Endometrial microvascular endothelial cells (primary cell): ENCODE measurements around the gene DNER. TPM values are rescaled to one million over a fixed set of nuclear protein-coding genes. Genes with fewer than 3 reads are reported as not detected.

Experiments used
- in situ Hi-C: cut with HindIII; loops from 2 replicates; pipeline ENCODE4 v1.10.0; 2017; ENCODE audit warnings: low sequenced_read_pairs, low pct_unique_long_range_greater_than_20kb; ENCODE audit errors: inconsistent ontology term
- total RNA-seq: library from RNA; depleted of rRNA; stranded (reverse); fragments of >200 nt; gene quantifications from one replicate; pipeline ENCODE4 v1.2.3, GENCODE V29; 2015; ENCODE audit errors: inconsistent ontology term

DNER gene
- total RNA-seq, 1 donor from 2014 or later = 3.2 TPM

DNA sequence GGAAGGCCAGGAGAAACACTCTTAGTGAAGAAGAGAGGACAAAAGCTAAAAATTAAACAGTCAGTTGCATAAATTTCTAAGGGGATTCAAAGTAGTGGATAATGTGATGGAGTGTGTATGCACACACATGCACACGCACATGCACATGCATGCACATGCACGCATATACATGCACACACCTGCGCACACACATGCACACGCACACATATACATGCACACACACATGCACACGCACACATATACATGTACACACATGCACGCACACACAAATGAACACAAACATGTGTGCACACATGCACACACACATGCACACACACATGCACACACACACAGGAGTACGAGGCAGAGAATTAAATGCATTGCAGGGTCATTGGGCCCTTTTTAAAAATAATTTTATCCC is 117.6 kb downstream of the DNER start:
- in situ Hi-C loops = no loop called here

DNA sequence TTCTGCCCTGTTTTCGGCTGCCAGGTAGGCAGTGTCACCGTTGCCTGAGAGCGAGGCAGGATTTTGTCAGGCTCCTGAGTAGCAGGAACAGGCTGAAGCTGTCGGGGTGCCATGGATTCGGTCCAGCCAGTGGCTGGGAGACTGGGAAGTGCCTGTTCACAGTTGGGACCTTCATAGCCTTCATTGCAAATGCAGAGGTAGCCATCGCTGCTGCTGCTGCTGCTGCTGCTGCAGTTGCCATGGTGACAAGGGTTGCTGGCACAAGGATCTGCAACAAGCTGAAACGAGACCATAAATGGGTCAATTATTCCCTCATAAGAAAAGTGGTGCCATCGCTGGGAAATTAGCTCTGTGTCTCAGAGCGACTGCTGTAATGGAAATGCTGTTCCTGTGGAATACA is 122.7 kb downstream of the DNER start:
- in situ Hi-C loops = no loop called here

- in situ Hi-C loops = no loop called here
These were observed 127.3 kb downstream of the DNER start for GRCh38 chr2:229586746-229587705.

DNA sequence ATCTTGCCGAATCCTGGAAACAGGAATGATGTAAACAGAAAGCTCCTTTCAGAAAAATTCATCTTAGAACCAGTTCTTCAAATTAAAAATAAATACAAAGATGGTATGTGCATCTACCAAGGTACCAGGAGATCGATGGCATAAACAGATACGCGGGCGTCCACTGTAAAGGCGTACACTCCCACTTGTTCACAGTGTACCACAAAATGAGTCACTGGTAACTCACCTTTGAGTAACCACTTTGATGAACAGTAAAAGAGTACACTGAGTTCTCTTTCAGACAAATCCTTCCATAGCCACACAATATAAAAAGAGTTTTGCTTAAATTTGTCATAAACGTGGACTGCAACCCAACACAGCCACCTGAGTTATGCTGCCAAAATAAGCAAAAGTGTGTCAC is 128.3 kb downstream of the DNER start:
- in situ Hi-C loops = no loop called here

DNA sequence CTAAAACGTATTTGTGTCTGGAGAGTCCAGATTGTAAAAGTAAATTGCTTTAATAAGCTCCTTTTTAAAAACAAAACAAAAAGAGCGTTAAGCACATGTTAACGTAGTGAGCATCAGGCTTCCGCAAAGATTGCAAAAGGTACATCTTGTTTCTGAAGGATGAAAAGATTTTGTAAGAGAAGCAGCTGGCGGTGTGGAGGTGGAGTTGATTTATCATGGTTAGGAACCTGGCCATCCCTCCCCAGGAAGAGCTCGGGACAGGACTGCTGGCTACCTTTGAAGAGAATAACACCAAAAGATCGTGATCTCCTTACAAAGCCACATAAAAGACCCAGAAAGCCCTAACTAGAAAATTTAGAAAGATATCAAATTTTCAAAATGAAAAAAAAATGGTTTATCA is 132.2 kb downstream of the DNER start:
- in situ Hi-C loops = no loop called here

DNA sequence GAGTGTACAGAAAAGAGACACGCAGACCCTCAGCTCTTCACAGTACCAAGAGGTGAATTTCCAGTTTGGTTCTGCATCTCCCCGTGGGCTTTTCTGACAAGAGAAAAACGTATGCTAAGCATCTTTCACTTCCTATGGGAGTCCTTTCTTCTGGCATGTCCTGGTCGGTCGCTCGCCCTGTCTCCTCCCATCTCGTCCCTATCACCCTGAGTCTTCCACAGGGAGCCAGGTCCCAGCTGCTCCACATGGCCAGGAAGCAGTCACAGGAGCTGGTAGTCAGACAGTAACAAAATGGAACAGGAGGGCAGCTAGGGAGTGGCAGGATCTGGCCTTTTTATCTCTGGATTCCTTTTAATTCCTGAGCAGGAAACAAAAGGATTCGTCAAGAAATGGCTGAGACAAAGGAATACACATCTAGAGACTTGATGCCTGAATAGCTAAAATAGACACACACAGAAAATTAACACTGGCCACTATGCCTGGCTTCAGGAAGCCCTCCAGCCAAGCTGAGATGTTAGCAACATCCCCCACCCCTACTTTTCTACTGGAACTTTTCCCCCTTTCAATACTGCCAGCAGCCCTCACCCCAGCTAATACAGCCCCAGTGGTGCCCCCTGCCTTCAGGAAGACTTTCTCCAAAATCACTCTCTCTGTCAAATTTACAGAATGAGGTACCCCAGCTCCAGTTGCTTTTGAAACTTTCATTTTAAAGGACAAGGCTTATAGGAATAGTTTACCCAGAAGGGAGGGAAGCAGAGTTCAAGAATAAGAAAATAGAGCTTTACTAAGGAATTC is 136.1 kb downstream of the DNER start:
- in situ Hi-C loops = no loop called here

- in situ Hi-C loops = no loop called here
These were observed 138.6 kb downstream of the DNER start for GRCh38 chr2:229575569-229576315.

DNA sequence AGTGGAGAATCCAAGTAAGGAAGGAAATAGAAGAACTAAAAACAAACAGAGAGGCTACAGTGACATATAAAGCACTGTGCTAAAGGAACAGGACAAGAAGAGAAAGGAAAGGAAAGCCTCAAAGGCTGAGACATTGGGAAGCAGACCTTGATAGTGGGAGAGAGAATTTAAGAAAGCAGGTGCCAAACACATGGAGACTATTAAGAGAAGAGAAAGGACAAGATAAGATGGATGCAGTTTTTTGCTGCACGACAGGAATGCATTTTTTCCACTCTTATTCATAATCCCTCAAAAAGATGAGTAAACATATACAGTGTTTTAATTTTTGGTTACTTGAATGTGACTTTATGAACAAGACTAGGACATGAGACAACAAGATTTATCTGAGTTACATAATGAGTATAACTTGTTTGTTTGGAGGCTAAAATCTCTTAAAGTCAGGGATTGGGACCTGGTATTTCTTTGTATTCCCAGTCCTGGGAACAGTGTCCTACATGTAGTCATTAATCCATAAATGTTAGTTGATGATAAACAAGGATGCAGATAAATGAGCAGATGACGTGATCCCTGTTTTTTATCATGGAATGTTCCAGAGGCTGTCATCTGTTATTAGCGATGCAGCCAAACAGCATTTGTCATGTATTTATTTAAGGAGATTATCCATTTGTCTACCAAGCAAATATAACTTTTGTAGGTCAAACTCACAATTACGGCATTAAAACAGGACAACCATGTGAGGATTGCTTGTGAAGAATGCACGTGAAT is 141.7 kb downstream of the DNER start:
- in situ Hi-C loops = no loop called here

DNA sequence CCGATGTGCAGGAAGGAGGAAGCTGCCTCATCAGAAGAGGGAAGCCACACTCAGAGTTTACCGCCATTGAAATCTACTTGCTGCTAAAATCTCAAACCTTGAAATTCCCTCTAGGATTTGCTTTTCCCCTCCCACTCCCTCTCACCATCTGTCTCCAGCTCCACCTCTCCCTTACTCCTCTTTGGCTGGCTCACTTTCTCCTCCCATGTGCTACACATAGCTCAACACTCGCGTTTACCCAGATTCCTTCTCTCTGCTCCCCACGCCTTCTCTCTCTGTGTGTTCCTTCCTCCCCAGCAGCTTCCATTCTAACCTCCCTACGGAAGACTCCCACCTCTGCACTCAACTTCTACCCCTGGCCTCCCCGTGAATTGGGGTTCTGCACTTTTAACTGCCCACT is 143.1 kb downstream of the DNER start:
- in situ Hi-C loops = no loop called here

GRCh38 chr2:229566370-229566769 is 148.0 kb downstream of the DNER start:
- in situ Hi-C loops = no loop called here

DNA sequence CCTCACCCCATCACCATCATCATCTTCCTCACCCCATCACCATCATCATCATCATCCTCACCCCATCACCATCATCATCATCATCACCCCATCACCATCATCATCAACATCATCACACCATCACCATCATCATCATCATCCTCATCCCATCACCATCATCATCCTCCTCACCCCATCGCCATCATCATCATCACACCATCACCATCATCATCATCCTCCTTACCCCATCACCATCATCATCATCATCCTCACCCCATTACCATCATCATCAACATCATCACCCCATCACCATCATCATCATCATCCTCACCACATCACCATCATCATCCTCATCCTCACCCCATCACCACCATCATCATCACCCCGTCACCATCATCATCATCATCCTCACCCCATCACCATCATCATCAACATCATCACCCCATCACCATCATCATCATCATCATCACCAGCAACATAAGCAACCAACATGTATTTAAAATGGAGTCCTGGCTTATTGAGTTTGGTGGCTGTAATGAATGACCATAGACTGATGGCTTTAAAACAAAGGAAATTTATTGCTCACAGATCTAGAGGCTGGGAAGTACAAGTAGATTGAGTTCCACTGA is 150.0 kb downstream of the DNER start:
- in situ Hi-C loops = no loop called here

- in situ Hi-C loops = no loop called here
These were observed 151.0 kb downstream of the DNER start for GRCh38 chr2:229563388-229563787.

GRCh38 chr2:229562472-229563127 is 151.8 kb downstream of the DNER start:
- in situ Hi-C loops = no loop called here

GRCh38 chr2:229559986-229560385 is 154.4 kb downstream of the DNER start:
- in situ Hi-C loops = no loop called here

GRCh38 chr2:229553091-229553490 is 161.3 kb downstream of the DNER start:
- in situ Hi-C loops = no loop called here

DNA sequence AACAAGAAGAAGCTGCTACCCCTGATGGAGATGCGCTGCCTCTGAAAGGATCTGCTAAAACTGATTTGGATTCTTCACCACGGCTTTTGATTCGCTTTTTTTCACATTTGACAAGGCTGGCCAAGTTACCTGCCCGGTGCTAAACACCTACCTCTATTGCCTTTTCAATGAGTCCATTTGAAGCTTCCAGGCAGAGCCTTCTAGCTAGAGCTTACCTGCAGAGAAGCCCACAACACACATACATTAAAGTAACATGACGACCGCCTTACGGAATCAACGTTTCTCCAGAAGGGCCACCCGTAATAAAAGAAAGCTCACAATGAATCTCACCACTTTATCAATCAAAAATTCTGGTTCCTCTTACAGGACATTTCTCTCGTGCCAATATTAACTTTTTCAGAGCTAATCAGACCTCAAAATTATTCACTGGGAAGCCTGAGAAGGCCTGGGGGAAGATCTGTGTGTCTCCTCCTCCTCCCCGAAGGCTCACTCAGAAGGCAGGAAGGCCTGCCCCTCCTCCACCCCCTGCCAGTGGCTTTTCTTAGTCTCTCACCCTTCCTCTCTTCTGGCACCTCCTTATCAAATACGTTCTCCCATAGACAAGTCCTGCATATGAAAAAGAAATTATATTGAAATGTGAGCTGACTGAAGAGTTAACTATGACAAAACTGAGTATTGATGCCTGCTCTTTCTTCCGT is 171.0 kb downstream of the DNER start:
- in situ Hi-C loops = no loop called here

- in situ Hi-C loops = no loop called here
These were observed 174.7 kb downstream of the DNER start for GRCh38 chr2:229539628-229540027.
